ENCODE results near the gene TIMM22. TPM values are rescaled to one million over a fixed set of nuclear protein-coding genes. Genes with fewer than 3 reads are reported as not detected.

The TIMM22 gene
- total RNA-seq, 1 donor from 2014 or later: 10.3 TPM

- Mint-ChIP-seq H3K27me3 (ENCODE audit: low read depth) (no peaks in the 10 kb centered on the region), H3K27ac (ENCODE audit: unreplicated experiment) (no peak overlapping the region), H3K4me3 (ENCODE audit: unreplicated experiment) (no peak overlapping the region), H3K4me1 (ENCODE audit: low read depth) (no peaks in the 10 kb centered on the region), H3K36me3 (ENCODE audit: low read depth) (peaks cover 6% of the 10 kb centered on the region), H3K9me3 (ENCODE audit: low read depth) (no peaks in the 10 kb centered on the region)
- peak; percentile 66 for DNase-seq (ENCODE audit: low spot score)
- no peak for TF ChIP-seq CTCF (IDR thresholded peaks at IDR 0.05)
Observed at GRCh38 chr17:1012823-1013728, 16.1 kb downstream of the TIMM22 start.

- Mint-ChIP-seq H3K4me3 (ENCODE audit: unreplicated experiment) (no peak overlapping the region), H3K27ac (ENCODE audit: unreplicated experiment) (no peak overlapping the region), H3K27me3 (ENCODE audit: low read depth) (no peaks in the 10 kb centered on the region), H3K9me3 (ENCODE audit: low read depth) (no peaks in the 10 kb centered on the region), H3K36me3 (ENCODE audit: low read depth) (peaks cover 5% of the 10 kb centered on the region), H3K4me1 (ENCODE audit: low read depth) (no peaks in the 10 kb centered on the region)
- no peak for DNase-seq (ENCODE audit: low spot score)
- TF ChIP-seq CTCF (IDR thresholded peaks at IDR 0.05): no peak
Observed at GRCh38 chr17:1013729-1014090, 16.8 kb downstream of the TIMM22 start.

- Mint-ChIP-seq H3K4me3 (ENCODE audit: unreplicated experiment) (no peak overlapping the region), H3K4me1 (ENCODE audit: low read depth) (peaks cover 9% of the 10 kb centered on the region), H3K27me3 (ENCODE audit: low read depth) (no peaks in the 10 kb centered on the region), H3K9me3 (ENCODE audit: low read depth) (no peaks in the 10 kb centered on the region), H3K27ac (ENCODE audit: unreplicated experiment) (no peak overlapping the region), H3K36me3 (ENCODE audit: low read depth) (peaks cover 6% of the 10 kb centered on the region)
- no peak for TF ChIP-seq CTCF (IDR thresholded peaks at IDR 0.05)
- no peak for DNase-seq (ENCODE audit: low spot score)
Observed at GRCh38 chr17:1018547-1018946, 21.6 kb downstream of the TIMM22 start.

GRCh38 chr17:1019451-1019850 lies 22.5 kb downstream of the TIMM22 start:
- H3K27me3 Mint-ChIP-seq (ENCODE audit: low read depth): no peaks in the 10 kb centered on the region
- peaks cover 9% of the 10 kb centered on the region for H3K4me1 Mint-ChIP-seq (ENCODE audit: low read depth)
- no peak overlapping the region for H3K4me3 Mint-ChIP-seq (ENCODE audit: unreplicated experiment)
- no peaks in the 10 kb centered on the region for H3K9me3 Mint-ChIP-seq (ENCODE audit: low read depth)
- peaks cover 6% of the 10 kb centered on the region for H3K36me3 Mint-ChIP-seq (ENCODE audit: low read depth)
- TF ChIP-seq CTCF (IDR thresholded peaks at IDR 0.05): no peak
- peak overlapping the region; percentile 80 for H3K27ac Mint-ChIP-seq (ENCODE audit: unreplicated experiment)
- DNase-seq (ENCODE audit: low spot score): no peak

GRCh38 chr17:1021147-1021546 lies 24.2 kb downstream of the TIMM22 start:
- peaks cover 4% of the 10 kb centered on the region for H3K36me3 Mint-ChIP-seq (ENCODE audit: low read depth)
- H3K27me3 Mint-ChIP-seq (ENCODE audit: low read depth): no peaks in the 10 kb centered on the region
- no peak overlapping the region for H3K4me3 Mint-ChIP-seq (ENCODE audit: unreplicated experiment)
- H3K27ac Mint-ChIP-seq (ENCODE audit: unreplicated experiment): no peak overlapping the region
- no peak for TF ChIP-seq CTCF (IDR thresholded peaks at IDR 0.05)
- H3K4me1 Mint-ChIP-seq (ENCODE audit: low read depth): peaks cover 18% of the 10 kb centered on the region
- no peaks in the 10 kb centered on the region for H3K9me3 Mint-ChIP-seq (ENCODE audit: low read depth)
- no peak for DNase-seq (ENCODE audit: low spot score)

Measured in chondrocyte (in vitro differentiated cells).